ENCODE data around the gene BRIP1.
"Not testable (repeated sequence)": the region's sequence is repeated elsewhere in the genome, so short reads cannot be mapped to it uniquely, and the experiment has no call there.

BRIP1 gene

GRCh38 chr17:61795546-61795945, 67.8 kb downstream of the BRIP1 start:
- DNase-seq, result no peak

- no peak for DNase-seq
Observed at GRCh38 chr17:61794792-61795191, 68.5 kb downstream of the BRIP1 start.

- DNase-seq, result no peak
Observed at GRCh38 chr17:61794242-61794641, 69.1 kb downstream of the BRIP1 start.

DNA sequence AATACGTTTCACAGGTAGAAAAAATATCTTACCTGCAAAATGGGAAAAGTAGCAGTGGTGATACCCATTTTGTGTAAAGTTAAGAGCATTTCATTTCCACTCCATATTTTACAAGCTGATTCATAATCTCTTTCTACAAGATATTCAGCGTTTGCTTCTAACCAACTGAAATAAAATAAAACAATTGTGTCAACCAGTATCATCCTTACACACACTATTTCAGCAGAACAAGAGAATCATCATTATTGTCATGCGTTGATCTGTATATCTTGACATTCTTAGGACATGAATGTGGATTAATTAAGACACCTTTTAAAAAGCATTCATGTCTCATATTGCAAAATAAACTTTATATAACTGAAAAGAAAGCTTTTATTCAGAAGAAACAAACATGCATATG, 69.8 kb downstream of the BRIP1 start:
- no peak for DNase-seq

DNA sequence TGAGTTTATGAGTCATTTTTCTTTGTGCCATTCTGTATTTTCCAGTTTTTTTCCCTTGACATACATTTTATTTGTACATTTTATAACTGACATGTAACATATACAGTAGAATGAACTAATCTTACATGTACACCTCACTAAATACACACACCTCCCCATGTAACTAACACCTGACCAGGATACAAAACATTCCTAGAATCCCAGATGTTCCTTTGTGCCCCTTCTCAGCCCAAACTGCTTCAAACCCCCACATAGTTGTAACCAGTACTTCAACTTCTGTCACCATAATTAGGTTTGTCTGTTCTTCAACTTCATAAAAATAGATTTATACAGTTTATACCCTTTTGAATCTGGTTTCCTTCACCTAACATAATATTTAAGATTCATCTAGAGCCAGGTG, 73.5 kb downstream of the BRIP1 start:
- no peak for DNase-seq

GRCh38 chr17:61786088-61786487, 77.2 kb downstream of the BRIP1 start:
- no peak for DNase-seq

DNA sequence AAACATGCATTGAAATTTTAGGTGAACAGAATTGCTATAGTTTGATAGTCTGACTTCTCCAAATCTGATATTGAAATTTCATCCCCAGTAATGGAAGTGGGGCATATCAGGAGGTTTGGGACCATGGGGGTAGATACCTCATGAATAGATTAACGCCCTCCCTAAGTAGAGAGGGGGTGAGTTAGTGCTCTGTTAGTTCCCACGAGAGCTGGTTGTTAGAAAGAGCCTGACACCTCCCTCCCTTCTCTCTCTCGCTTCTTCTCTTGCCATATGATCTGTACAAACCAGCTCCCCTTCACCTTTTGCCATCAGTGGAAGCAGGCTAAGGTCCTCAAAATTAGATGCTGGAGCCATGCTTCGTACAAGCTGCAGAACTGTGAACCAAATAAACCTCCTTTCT, 78.8 kb downstream of the BRIP1 start:
- DNase-seq, result no peak

- DNase-seq, result no peak
Observed at GRCh38 chr17:61783556-61784304, 79.6 kb downstream of the BRIP1 start.

- DNase-seq, result no peak
Observed at GRCh38 chr17:61783120-61783519, 80.2 kb downstream of the BRIP1 start.

- no peak for DNase-seq
Observed at GRCh38 chr17:61782683-61783082, 80.6 kb downstream of the BRIP1 start.

DNA sequence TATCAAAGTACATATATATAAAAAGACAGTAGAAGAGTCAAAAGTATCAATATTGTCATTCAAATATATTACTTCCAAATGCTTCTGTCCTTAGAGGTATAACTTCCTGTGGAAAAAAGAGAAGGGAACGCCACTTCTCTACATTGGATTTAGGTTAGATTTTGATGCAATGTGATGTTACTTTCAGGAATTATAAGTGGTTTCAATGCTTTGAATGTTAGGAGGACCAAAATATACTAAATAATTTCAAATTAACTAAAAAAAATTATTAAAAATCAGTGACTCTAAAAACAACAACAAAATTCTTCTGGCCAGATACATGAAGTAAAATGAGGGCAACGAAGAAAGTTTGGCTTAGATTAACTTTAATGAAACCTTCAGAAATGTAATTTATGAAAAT, 88.0 kb downstream of the BRIP1 start:
- no peak for DNase-seq

DNA sequence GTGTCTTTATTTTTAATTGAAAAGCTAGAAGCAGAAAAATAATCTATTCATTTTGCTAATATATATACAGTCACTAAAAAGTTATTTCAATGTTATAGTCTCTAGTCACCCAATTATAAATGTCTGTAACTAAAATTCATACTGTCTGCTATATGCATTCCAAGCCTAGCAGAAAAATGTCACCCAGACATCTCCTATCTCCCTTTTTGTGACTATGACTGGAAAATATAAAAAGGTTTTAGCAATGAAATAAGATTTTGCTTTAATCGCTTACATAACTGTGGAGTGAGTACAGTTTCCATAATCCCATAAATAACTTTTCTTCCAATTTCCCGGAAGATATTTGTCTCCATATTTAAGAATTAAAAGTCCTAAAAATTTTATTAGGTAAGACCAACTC, 88.6 kb downstream of the BRIP1 start:
- no peak for DNase-seq

- DNase-seq, result not testable (repeated sequence)
Observed at GRCh38 chr17:61774087-61774486, 89.2 kb downstream of the BRIP1 start.

- no peak for DNase-seq
Observed at GRCh38 chr17:61770752-61771533, 92.4 kb downstream of the BRIP1 start.

- no peak for DNase-seq
Observed at GRCh38 chr17:61770043-61770442, 93.3 kb downstream of the BRIP1 start.

DNA sequence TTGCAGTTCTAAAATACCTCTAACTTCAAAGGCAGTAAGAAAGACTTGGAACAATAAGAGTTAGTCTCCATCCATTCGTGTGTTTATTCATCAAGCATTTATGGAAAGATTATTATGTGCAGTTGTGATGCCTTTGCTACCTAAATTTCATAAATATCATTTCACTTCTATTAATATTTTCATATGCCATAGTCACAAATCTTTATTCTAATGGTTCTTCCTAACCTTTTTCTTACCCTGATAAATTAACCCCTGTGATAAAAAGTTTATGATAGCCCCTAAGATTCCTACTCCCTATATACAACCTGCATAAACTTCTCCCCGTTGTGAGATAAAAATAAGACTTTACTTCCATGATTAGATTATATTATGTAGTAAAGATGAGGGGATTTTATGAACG, 94.9 kb downstream of the BRIP1 start:
- no peak for DNase-seq

DNA sequence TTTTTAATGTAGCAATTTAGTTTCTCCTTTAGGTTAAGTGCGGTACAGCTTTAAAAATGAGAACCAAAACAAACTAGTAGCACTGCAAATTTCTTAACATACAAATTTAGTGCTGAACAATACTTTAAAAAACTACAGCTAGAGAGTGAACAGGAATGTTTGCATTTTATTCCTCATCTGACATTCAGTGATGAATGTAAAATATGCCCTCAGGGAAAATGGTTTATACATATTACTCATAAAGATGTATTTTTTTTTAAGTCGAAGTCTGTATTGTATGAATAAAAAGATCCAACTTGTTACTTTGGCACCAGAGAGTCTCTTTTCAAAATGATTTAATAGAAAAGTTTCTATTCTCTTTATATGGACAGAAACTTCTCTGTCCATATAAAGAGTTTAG, 96.8 kb downstream of the BRIP1 start:
- DNase-seq, result no peak

DNA sequence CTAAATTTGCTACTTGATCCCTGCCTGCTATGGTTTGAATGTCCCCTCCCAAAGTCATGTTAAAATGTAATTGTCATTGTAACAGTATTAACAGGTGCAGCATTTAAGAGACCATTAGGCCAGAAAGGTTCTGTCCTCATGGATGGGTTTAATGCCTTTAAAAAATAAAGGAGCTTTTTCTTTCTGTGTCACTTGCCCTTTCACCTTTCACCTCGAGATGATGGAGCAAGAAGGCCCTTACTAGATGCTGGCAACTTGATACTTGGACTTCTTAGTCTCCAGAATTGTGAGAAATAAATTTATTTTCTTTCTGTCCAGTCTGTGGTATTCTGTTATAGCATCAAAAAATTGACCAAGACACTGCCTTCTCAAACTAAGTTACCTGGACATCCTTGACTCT, 98.5 kb downstream of the BRIP1 start:
- DNase-seq, result no peak

GRCh38 chr17:61761827-61762226, 101.5 kb downstream of the BRIP1 start:
- no peak for DNase-seq

GRCh38 chr17:61759362-61759761, 104.0 kb downstream of the BRIP1 start:
- no peak for DNase-seq

GRCh38 chr17:61758430-61758829, 104.9 kb downstream of the BRIP1 start:
- DNase-seq, result no peak

GRCh38 chr17:61757168-61757567, 106.2 kb downstream of the BRIP1 start:
- peak; percentile 79 for DNase-seq

DNA sequence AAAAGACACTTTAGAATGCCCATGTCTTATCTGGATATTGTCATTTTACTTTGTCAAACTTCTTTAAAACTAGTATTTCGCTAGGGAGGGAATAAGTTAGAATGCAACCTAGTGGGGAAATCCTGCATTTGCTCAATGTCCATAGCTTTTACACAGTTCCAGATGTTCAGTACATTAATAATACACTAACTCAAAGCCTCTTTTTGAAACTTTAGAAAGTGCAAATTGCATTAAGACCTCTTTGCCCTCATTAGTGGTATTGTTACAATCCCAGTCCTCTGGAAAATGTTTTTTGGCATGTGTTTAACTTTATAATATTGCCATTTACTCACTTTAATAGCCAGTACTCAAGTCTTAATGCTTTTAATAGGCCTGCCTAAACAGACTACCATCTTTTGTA, 106.8 kb downstream of the BRIP1 start:
- peak; percentile 92 for DNase-seq

- no peak for DNase-seq
Observed at GRCh38 chr17:61755668-61756067, 107.7 kb downstream of the BRIP1 start.

- no peak for DNase-seq
Observed at GRCh38 chr17:61755078-61755477, 108.2 kb downstream of the BRIP1 start.
